CD4-positive, alpha-beta T cell treated with Interferon alpha-2 for 1 hour (primary cell): Measurements from ENCODE around the gene RCAN1.

Experiments
- DNase-seq, 2 donors: peaks; one replicate each; pipeline ENCODE4 v3.0.0-alpha.2; 2020 to 2022

Gene RCAN1

DNA sequence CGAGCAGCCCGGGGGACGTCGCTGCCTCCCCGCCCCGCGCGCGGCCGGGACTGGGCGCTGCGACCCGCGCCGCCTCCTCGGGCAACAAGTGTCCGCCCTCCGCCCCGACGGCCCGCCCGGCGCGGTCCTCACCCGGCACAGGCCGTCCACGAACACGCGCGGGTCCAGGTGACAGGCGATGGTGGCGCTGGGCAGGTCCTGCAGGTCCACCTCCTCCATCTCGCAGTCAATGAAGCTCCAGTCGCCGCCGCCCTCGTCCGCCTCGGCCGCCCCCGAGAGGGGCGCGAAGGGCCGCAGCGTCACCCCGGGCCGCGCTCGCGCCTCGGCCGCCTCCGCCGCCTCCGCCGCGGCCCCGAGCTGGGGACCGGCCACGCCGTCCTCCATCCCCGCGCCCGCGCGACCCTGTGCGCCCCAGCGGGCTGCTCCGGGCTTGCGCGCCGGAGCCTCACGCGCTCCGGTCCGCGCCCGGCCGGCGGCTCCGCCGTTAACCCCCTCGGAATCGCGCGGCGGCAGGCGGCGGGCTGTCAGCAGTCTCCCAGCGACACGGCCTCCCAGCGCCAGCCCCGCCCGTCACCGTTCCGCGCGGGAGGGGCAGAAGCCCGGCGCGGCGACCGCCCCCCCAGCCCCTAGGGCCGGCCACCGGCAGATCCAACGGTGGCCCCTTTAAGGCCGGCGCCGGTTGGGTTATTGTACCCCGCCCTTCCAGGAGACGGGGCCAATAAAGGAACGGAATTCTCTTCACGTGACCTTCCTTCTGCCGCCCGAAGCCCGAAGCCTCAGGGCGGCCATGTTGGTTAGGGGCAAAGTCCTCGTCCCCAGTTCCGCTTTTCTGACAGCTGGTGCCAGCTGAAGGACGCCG, at the start of gene RCAN1:
Gene RCAN1, minus strand, starts transcription at position 486 of the 859 bp plus-strand sequence. Its CDS starts 102 bp downstream, at position 384.
- peak; percentile 90 to 93 for DNase-seq

DNA sequence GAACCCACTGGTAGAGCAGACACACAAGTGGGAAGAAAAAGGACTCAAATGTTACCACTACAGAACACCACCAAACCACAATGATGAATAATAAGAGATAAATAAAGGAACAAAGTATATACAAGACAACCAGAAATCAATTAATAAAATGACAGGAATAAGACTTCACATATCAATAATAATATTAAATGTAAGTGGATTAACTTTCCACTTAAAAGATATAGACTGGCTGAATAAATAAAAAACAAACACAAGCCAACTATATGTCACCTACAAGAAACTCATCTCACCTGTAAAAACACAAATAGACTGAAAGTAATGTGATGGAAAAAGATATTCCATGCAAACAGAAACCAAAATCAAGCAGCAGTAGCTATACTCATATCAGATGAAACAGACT, 46.9 kb upstream of the RCAN1 start:
- DNase-seq, result no peak

DNA sequence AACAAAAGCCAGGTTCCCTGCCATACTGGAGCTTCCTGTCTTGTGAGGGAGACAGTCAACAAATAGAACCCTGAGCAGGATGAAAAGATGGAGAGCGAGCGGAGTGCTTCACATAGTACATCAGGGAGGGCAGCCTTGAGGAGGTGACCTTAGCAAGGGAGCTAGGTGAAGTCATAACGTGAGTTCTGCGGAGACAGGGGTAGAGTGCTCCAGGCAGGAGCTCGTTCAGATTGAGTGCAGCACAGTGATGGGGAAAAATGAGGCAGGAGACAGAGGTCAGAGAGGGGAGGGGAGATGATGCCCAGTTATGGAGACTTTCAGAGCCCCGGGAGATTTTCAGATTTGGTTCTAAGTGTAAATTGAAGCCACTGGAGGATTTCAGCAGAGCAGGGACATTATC, 38.6 kb upstream of the RCAN1 start:
- DNase-seq, result no peak

DNA sequence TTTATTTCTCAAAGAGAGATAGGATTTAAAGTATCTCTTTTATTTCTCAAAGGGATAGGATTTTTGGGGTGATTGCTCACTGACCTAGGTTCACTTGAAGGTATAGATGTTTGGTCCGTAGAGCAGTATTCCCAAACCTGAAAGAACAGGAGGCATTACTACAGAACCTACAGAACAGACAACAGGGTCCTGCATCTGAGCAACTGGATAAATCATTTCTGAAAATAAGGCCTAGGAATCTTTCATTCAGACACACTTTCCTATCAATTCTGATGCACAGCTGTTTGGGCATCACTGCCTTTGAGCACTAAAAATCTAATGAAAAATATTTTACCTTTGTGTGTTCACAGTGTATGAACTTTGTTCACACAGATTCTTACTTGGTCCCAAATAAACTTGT, 36.7 kb upstream of the RCAN1 start:
- DNase-seq, result no peak

DNA sequence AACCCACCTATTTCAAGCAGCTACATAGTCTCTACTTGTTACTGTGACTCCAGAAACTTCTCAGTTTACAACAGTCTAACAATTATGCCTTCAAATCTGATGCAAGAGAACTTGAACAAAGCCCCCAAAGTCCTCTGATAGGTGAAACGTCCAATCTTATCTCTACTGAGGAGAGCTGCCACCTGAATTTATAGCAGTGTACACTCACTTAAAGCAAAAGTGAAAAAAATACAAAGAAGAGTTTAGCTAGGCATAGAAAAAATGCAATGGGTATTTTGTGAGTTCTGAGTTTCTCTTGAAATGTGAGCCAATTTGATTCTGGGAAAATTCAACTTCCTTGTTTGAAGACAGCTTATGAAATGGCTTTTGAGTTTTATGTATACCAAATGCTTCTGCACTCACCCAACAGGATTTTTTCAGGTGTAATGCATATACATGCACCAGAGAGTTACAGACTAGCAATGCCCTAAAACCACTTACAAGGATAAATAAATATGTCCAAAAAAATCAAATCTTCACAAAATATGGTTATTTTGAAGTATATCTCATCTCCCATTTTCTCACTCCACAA, 36.0 kb upstream of the RCAN1 start:
- DNase-seq, result no peak

DNA sequence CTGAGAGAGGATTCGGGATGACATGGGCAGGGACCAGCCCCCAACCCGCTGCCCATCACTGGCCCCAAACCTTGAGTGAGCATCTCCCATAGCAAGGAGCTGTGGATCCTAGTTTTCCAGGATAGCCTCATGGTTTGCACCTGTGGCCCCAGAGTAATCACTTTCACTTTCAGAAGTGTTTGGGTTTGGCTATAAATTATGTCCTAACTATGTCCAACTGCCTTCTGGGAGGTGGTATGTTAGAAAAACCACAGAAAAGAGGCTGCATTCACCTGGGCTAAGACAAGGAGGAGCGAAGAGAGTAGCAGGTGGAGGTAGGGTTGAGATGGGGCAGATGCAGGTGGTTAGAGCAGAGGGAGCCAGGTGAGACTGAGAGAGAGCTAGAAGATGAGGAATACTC, 34.5 kb upstream of the RCAN1 start:
- DNase-seq, result no peak

DNA sequence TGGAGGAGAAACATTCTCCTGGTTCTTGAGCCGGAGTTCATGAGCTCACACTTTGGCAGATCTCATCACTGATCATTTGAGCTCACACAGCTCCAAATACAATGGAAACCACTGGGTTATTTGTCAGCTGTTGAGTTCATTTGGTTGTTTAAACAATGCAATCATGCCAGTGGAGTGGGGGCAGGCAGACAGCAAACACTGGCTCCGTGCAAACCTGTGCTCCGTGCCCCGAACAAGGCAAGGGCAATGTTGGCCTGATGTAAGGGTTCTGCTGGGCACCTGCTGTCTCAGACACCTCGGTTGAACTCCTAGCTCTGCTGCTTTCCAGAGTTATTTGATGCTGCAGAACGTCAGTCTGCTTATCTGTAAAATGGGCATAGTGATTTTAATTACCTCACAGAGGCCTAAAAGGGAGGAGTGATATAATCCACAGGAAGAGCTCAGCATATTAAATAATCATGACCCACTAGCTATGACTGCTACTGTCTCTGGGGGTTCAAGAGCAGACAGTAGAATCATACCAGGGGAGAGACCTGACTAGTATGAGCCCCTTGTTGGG, 33.9 kb upstream of the RCAN1 start:
- no peak for DNase-seq

DNA sequence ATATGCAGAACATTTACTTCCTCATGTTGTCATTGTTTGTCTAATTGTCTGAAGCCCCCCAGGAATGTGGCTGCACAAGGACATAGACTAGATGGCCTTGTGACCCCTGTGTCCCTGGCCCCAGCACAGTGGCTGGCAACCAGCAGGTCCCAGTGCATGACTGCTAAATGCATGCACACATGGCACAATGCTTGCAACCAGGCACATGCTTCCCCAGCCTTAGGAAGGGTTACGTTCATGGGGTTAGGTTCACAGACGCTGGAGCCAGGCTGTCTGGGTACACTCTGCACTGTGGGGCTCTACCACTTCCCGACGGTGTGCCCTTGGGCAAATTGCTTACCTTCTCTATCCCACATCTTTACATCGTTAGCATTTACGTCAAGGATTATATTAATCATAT, 32.6 kb upstream of the RCAN1 start:
- no peak for DNase-seq

DNA sequence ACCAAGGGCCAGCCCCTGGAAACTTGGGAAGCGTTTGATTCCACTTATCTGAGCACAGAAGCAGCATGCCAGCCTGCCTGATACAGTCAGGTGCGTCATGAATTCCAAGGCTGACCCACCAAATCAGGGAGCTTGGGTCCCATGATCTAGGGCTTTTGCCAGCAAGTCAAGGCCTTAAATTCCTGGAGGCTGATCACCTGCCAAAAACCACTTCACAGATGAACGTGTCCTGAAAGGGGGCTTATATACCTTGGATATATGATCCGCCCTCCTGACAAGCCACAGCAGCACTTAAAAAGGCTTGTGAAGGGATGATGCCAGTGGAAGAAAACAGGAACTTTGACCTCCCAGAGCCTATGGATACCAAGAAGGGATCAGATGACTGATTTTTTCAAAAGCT, 29.9 kb upstream of the RCAN1 start:
- no peak for DNase-seq

DNA sequence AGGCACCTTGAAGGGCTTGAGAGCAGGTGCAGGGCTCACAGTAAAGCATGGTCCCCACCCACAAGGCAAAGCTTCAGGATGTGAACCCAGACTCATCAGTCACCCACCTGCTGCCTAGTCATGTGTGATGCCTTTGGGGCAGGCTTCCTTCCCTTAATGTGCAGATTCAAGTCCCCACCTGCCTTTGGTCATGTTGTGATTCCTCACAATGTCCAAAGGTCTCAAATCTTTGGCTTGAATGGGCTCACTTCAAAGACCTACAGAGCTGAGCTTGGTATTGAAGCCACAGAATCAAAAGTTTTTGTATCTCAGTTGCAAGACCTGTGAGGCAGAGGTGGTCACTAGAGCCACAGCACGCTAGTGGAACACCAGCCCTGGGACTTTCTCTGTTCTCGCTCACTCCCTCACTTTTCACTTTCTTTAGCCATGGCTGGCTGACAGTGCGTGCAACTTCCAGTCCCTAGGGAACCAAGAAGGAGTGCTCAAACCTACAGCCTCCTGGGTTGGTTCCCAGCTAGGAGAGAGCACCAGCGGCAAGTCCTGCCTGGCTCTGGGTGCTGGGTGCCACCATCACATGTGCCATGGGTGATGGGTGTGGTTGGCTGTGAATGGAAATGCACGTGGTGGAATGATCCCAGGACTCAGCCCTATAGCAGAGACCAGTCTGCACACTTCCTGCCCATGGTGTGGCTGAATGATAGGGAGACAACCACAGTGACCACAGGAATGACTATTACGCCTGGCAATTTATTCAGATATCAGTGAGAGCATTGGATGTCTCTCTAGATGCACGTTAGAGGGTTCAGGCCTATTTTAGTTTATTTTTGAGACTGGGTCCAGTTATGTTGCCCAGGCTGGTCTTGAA, 27.5 kb upstream of the RCAN1 start:
- no peak for DNase-seq

DNA sequence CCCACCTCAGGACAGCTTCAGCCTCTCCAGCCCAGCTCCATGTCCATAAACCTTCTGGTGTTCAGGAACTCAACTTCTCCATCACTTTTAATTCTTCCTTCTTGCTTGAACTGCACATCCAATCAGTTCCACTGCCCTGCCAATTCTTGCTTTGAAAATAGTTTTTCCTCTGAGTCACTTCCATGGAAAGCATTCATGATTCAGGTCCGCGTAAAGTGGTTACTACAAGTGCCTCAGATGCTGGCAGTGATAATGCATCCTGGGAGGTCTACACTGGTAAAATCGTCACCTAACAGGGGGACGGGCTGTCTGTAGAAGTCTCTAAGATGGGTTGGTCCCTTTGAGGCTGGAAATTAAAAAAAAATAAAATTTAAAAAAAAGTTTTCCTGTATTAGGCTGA, 25.9 kb upstream of the RCAN1 start:
- DNase-seq, result no peak

DNA sequence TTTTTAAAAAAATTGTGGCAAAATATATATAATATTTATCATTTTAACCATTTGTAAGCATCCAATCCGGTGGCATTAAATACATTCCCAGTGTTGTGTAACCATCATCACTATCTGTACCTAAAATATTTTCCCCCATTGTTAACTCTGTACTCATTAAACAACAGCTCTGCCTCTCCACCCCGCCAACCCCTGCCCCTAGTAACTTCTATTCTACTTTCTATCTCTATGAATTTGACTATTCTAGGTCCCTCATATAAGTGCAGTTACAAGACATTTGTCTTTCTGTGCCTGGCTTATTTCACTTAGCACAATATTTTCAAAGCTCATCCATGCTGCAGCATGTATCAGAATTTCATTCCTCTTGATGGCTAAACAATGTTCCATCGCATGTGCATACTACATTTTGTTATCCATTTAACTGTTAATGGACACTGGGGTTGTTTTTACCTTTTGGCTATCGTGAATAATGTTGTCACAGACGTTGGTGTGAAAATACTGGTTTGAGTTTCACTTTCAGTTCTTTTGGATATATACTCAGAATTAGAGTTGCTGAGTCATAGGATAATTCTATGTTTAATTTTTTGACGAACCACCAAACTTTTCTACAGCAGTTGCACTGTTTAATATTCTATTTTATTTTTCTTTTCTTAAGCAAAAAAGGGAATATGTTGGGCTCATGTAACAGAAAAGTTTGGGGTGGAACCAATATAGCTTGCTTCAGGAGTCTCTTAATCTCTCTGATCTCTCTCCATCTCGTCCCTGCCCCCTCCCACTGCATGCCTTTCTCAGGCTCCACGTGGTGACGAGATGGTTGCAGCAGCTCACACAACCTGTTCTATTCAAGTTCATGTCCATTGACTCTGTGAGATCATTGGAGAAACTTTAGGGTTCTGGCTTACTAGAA, 25.2 kb upstream of the RCAN1 start:
- DNase-seq, result peak in 1 of 2 donors; percentile 36

DNA sequence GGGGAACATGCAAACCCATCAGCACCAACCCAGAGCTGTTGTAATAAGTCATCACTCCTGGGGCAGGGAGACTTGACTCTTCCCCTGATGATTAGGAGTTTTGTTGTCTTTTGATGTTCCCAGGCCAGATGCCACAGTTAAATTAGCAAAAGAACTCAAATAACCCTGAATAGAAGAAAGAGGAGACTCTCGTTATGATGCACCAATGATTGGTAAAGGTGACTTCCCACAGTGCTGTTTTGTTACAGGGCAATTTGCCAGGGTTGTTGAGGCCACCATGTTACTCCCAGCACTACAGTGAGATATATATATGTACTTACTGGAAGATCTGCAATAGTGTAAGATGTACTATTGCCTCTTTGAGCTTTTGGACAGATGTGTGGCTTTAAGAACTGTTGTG, 24.3 kb upstream of the RCAN1 start:
- DNase-seq, result no peak

DNA sequence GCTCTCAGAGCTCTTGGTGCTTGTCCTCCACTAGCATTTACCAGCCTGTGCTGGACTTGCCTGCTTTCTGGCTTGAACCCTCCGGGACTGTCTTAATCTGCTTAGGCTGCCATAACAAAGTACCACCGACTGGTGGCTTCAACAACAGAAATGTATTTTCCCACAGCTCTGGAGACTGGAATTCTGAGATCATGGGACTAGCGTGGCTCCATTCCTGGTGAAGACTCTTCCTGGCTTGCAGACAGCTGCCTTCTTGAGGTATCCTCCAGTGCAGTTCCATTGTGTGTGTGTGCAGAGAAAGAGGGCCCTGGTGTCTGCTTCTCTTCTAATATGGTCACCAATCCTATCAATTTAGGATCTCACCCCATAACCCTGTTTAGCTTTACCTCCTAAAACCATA, 22.0 kb upstream of the RCAN1 start:
- DNase-seq, result no peak

DNA sequence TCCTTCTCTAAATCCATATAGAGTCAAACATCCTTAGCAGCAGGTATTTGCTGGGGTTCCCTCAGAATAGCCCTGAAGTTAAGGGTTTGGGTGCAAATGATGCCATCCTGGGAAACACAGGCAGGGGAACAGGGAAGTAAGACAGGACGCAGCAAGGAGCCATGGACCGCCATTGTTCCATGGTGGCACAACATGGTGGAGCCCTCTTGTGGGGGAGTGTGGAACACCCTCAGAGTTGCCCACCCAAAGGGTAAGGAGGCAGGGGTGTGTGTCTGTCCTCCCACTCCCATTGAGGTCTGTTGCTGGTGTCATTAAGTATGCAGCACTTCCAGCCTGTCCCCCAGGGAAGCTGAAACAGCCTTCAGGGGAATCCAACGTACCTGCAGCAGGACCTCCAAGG, 20.4 kb upstream of the RCAN1 start:
- no peak for DNase-seq

DNA sequence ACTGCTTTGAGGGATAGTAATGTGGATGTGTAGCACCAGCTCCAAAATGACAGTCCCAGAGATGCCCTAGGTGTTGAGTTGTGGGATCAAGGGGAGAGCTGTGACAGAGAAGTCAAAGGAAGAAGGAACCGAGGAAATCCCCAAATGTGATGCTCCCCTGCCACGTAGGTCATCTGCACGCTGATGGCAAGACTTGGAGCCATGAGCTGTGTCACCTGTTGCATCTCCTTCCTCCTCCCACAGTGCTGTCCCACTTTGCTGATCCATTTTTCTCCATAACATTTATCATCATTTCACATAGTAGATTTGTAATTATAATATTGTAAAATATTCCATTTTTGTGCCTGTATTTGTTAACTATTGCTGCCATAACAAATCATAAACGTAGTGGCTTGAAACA, 17.6 kb upstream of the RCAN1 start:
- no peak for DNase-seq

DNA sequence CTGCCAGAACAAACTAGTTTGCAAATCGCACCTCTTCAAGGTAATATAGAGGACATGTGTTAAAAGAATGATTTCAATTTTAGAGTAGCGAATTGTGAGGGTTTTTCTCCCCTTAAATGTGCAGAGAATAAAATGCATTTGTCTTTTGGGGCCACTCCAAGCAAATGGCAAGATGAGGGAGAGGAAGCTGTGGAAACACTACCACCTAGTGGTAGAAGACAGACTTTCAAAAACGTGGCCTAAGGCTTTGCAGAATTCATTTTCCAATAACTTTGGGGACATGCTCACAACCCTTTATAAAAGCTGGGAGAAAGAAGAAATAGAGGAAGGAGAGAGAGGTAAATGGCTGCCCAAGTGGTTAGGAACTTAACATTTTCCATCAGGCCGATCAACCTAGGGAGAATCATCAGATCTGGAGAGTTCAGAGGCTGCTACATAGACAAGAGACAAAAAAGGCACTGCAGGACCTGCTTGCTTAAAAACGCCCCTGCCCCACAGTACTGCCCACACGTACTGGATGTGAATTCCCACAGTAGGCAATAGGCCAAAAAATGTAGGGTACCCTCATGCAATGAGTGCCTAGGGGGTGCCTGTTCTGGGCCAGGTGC, 15.7 kb upstream of the RCAN1 start:
- DNase-seq, result peak; percentile 18 to 67

DNA sequence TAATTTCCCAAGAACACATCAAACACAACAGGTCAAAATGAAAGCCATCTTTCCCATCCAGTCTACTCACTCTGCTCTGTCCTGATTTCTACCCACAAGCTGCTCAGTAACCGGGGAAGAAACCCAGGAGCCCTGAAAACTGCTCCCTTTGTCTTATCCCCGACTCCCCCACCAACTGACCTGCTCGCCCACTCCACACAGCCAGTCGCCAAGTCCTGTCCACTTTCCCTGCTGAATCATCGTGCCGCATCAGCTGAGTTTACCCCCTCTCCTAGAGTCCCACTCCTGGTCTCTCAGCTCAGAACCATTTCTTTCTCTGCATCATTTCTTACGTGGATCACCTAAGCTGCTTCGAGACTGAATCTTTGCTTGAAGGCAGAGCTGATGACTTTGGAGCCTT, 11.2 kb upstream of the RCAN1 start:
- DNase-seq, result no peak

DNA sequence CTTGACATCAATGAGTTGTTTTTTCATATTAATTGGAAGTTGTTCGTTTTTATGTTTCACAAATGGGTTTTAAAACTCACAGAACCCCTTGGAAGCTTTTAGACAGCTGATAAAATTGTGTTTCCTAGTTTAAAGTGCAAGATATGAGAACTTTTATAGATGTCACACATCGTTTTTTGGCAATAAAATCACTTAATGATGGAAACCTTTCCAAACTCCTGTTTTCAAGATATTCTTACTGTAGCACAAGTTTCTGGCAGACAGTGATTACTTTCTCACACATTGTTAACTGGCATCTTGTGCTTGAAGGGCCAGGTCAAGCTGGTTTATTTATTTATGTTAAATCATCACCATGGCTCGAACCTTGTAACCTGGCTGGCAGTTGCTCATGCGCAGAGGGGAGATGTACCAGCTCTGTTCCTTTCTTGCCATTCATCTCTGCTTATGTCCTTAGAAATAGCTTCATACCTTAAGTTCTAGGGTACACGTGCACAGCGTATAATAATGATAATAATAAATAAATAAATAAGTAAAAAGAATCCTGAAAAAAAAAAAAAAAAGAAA, 10.2 kb upstream of the RCAN1 start:
- DNase-seq, result no peak

DNA sequence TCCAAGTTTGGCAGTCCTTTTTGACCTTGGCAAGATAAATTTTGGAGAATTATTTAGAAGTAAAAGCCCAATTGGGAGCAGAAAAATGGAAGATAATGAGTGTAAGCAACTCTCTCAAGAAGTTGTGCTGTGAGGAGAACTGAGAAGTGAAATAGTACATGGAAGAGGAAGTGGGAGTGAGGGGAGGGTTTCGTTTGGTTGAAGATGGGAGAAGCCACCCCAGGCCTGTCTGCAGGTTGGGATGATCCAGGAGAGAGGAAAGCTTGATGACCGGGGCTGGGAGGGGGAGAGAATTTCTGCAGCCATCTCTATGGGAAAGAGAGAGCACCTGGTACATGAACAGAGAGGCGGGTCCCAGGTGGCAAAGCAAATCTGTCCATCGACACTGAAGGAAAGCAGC, 8.6 kb upstream of the RCAN1 start:
- DNase-seq, result no peak
